H1 (cell line): ENCODE data around the gene ADGRV1. TPM values are rescaled to one million over a fixed set of nuclear protein-coding genes. Genes with fewer than 3 reads are reported as not detected.

ENCODE experiments used
- polyA plus RNA-seq, 7 experiments: library from polyadenylated mRNA; depleted of rRNA in 3 of 7; stranded (reverse) in 5 of 7; unstranded in 2 of 7; fragments of >200 nt in 5 of 7; fragments of 200-250 nt in 2 of 7; gene quantifications; 1 replicate in 5 of 7; 2 replicates in 1 of 7; 4 replicates in 1 of 7; pipeline versions ENCODE4 v1.2.1 to v1.2.3, GENCODE V29; 2011 to 2013; ENCODE audit warnings: missing spikeins in 2 of 7, mixed read lengths in 2 of 7
- total RNA-seq: library from RNA; stranded (reverse); fragmentation: NEBNext Ultra II Directional; extraction: Animal tissue kit (Norgen Biotek cat#: 25700); gene quantifications from 2 replicates; pipeline ENCODE4 v1.2.1, GENCODE V29; 2021

ADGRV1 gene
- total and polyA plus RNA-seq, 2 of the 8 experiments (the other 6 are each of a cell fraction or from before 2014, with no cell fraction given): 53.1 to 62.2 TPM

Other genes with a start within 250 kb of the ADGRV1 start
- 38.4 and 43.8 TPM in 2 replicates for gene CETN3, start 149.0 kb upstream of the ADGRV1 start, total RNA-seq
- 2.8 and 4.8 TPM in 2 replicates for gene CETN3, start 149.0 kb upstream of the ADGRV1 start, polyA plus RNA-seq (2011; rRNA removed)
- gene MBLAC2, start 84.0 kb upstream of the ADGRV1 start, total RNA-seq: 5.7 and 6.7 TPM in 2 replicates
- 2.8 and 4.8 TPM in 2 replicates for gene MBLAC2, start 84.0 kb upstream of the ADGRV1 start, polyA plus RNA-seq (2011; rRNA removed)
- 163 and 179 TPM in 2 replicates for gene POLR3G, start 83.9 kb upstream of the ADGRV1 start, total RNA-seq
- gene POLR3G, start 83.9 kb upstream of the ADGRV1 start, polyA plus RNA-seq (2011; rRNA removed): 119 and 149 TPM in 2 replicates
- gene LYSMD3, start 29.2 kb upstream of the ADGRV1 start, total RNA-seq: 14.9 TPM in 2 replicates
- 2.1 and 3.7 TPM in 2 replicates for gene LYSMD3, start 29.2 kb upstream of the ADGRV1 start, polyA plus RNA-seq (2011; rRNA removed)